Fibroblast of mammary gland (primary cell): ENCODE data around the gene ERBB2.
"Not testable (repeated sequence)": the region's sequence is repeated elsewhere in the genome, so short reads cannot be mapped to it uniquely, and the experiment has no call there.

Experiments
- DNase-seq: peaks from one replicate; pipeline ENCODE4 v3.0.0-alpha.2; 2010; ENCODE audit warnings: low read depth
- H3K4me3 ChIP-seq: 2 replicates; pipeline ENCODE4 v1.5.1; 2011; ENCODE audit warnings: low read depth, mild to moderate bottlenecking, low read length, moderate library complexity; ENCODE audit not compliant: control insufficient read depth
- CTCF ChIP-seq: conservative IDR thresholded peaks from 2 replicates; pipeline ENCODE4 v1.5.1; 2011; ENCODE audit warnings: low read depth, low read length, inconsistent platforms; ENCODE audit not compliant: control insufficient read depth, insufficient read depth

Gene ERBB2

DNA sequence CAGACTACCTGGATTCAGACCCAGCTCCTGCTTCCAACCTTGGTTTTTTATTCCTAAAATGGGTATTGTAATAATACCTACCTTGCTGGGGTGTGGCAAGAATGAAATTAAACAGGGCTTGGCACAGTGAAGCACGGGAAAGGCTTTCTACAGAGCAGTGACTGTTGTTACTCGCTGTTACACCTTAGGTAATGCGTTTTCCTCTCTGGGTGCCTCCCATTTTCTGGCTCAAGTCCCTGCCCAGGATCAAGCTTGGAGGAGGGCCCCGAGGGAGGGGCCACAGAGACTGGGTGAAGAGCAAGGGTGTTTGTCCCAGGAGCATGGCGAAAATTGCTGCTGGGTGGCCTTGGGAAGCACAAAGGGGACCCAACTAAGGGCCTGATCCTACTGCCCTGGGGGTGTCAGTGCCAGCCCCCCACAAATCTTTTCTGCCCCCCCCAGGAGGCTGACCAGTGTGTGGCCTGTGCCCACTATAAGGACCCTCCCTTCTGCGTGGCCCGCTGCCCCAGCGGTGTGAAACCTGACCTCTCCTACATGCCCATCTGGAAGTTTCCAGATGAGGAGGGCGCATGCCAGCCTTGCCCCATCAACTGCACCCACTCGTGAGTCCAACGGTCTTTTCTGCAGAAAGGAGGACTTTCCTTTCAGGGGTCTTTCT lies 17.1 kb downstream of the ERBB2 start:
- no peak for DNase-seq
- no peak for TF ChIP-seq CTCF
- no peak overlapping the region for H3K4me3 ChIP-seq

GRCh38 chr17:39717660-39718059 lies 17.8 kb downstream of the ERBB2 start:
- no peak overlapping the region for H3K4me3 ChIP-seq
- DNase-seq: no peak
- TF ChIP-seq CTCF: no peak

DNA sequence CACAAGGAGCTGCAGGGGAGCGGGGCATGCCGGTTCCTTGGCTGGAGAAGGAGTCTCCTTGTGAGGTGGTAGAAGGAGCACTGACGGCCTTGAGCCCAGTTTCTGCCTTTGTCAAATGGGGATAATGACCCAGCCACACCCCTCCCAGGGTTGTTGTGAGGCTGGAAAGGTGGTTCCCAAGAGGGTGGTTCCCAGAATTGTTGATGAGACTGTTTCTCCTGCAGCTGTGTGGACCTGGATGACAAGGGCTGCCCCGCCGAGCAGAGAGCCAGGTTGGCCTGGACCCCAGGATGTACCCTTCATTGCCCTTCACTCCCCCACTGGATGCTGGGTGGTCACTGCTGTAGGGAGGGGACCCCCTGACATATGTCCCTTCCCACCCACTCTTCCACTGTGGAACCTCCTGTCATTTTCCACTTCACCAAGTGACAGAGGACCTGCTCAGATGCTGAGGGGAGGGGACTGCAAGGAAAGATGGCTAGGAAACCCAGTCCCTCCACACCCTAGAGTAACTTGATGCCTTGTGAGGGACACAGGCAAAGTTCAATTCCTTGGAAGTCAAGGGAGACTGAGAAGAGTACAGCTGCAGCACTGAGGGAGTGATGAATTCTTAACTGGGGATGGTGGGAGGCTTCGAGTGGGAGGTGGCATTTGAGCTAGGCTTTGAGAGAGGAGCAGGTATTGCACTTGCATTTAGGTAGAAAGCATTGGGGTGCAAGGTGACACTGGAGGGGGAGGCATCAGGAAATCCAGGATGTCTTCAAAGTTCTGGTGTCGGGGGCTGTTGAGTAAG lies 19.9 kb downstream of the ERBB2 start:
- TF ChIP-seq CTCF: no peak
- DNase-seq: no peak
- no peak overlapping the region for H3K4me3 ChIP-seq

GRCh38 chr17:39722104-39722503 lies 22.2 kb downstream of the ERBB2 start:
- H3K4me3 ChIP-seq: no peak overlapping the region
- DNase-seq: no peak
- TF ChIP-seq CTCF: no peak

- DNase-seq: no peak
- no peak for TF ChIP-seq CTCF
- no peak overlapping the region for H3K4me3 ChIP-seq
These were observed 23.3 kb downstream of the ERBB2 start for GRCh38 chr17:39722965-39723848.

DNA sequence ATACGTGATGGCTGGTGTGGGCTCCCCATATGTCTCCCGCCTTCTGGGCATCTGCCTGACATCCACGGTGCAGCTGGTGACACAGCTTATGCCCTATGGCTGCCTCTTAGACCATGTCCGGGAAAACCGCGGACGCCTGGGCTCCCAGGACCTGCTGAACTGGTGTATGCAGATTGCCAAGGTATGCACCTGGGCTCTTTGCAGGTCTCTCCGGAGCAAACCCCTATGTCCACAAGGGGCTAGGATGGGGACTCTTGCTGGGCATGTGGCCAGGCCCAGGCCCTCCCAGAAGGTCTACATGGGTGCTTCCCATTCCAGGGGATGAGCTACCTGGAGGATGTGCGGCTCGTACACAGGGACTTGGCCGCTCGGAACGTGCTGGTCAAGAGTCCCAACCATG lies 24.9 kb downstream of the ERBB2 start:
- no peak overlapping the region for H3K4me3 ChIP-seq
- TF ChIP-seq CTCF: no peak
- no peak for DNase-seq

DNA sequence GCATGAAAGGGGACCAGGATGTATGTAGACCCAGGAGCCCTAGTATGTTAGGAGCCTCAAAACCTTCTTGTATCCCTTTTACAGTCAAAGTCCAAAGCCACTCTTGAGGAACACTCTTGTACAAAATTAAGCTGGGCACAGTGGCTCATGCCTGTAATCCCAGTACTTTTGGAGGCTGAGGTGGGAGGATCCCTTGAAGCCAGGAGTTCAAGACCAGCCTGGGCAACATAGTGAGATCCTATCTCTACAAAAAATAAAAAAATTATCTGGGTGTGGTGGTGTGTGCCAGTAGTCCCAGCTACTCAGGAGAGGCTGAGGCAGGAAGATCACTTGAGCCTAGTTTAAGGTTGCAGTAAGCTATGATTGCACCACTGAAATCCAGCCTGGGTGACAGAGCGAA lies 26.1 kb downstream of the ERBB2 start:
- not testable (repeated sequence) for DNase-seq, H3K4me3 ChIP-seq
